OCI-LY3 (cell line): ENCODE results near the gene DBF4B.

ENCODE experiments used
- H2AFZ ChIP-seq: fragments of 200-600, 300-600 bp; shearing (Covaris generic); 2 replicates; pipeline ENCODE4 v1.6.0; 2014; ENCODE audit warnings: antibody characterized with exemption, low read depth, low read length
- H3K27ac ChIP-seq: fragments of 200-600, 300-600 bp; sonication (generic); 2 replicates; pipeline ENCODE4 v1.5.1; 2014; ENCODE audit warnings: mild to moderate bottlenecking, low read length, moderate library complexity, mixed read lengths
- H3K27me3 ChIP-seq: fragments of 200-600, 300-600 bp; sonication (generic); 2 replicates; pipeline ENCODE4 v1.6.1; 2014; ENCODE audit warnings: low read depth, low read length, mixed read lengths
- H3K36me3 ChIP-seq: fragments of 200-600, 300-600 bp; sonication (generic); replicated peaks from 2 replicates; pipeline ENCODE3; 2014; ENCODE audit warnings: low read depth, low read length, mixed read lengths
- H3K4me1 ChIP-seq: fragments of 300-600, 200-600 bp; sonication (generic); 2 replicates; pipeline ENCODE4 v1.6.1; 2014; ENCODE audit warnings: low read length, mixed read lengths
- H3K4me2 ChIP-seq: fragments of 200-600, 300-600 bp; sonication (generic); 2 replicates; pipeline ENCODE4 v1.6.1; 2014; ENCODE audit warnings: low read length, mixed read lengths
- H3K4me3 ChIP-seq: fragments of 300-600, 200-600 bp; sonication (generic); 2 replicates; pipeline ENCODE4 v1.5.1; 2014; ENCODE audit warnings: antibody characterized with exemption, mild to moderate bottlenecking, low read length, moderate library complexity
- H3K79me2 ChIP-seq: fragments of 300-600, 200-600 bp; shearing (Covaris generic); 2 replicates; pipeline ENCODE4 v1.6.1; 2014; ENCODE audit warnings: mild to moderate bottlenecking, low read length, mixed read lengths
- H3K9ac ChIP-seq: fragments of 300-600, 200-600 bp; shearing (Covaris generic); 2 replicates; pipeline ENCODE4 v1.6.0; 2014; ENCODE audit warnings: mild to moderate bottlenecking, low read length, moderate library complexity
- H3K9me3 ChIP-seq: fragments of 200-600, 300-600 bp; shearing (Covaris generic); 2 replicates; pipeline ENCODE4 v1.6.1; 2014; ENCODE audit warnings: low read length, mixed read lengths; ENCODE audit not compliant: insufficient read depth
- H4K20me1 ChIP-seq: fragments of 200-600, 300-600 bp; sonication (generic); 2 replicates; pipeline ENCODE4 v1.6.1; 2016; ENCODE audit warnings: low read length, mixed read lengths; ENCODE audit not compliant: insufficient read depth
- EZH2phosphoT487 ChIP-seq: fragments of 200-600 bp; shearing (Covaris generic); IDR thresholded peaks from 2 replicates; pipeline ENCODE4 v1.6.1; 2018; ENCODE audit warnings: antibody characterized with exemption, mixed run types, low read depth
- TF ChIP-seq, protein P1 (sequence below): fragments of 200-600, 300-600 bp; sonication (generic); IDR thresholded peaks from 2 replicates; pipeline ENCODE4 v1.5.1; 2014; ENCODE audit warnings: antibody characterized with exemption, low read length, low read depth

Gene DBF4B

GRCh38 chr17:44776628-44777393, 68.3 kb downstream of the DBF4B start:
- no peaks in the 10 kb centered on the region for H4K20me1 ChIP-seq
- H3K4me2 ChIP-seq = peak overlapping the region; percentile 97
- peak overlapping the region; percentile 90 for H3K4me3 ChIP-seq
- H3K27ac ChIP-seq = no peak overlapping the region
- H3K9ac ChIP-seq = no peak overlapping the region; the same call in 1 of the 2 replicates
- TF ChIP-seq, protein P1, sequence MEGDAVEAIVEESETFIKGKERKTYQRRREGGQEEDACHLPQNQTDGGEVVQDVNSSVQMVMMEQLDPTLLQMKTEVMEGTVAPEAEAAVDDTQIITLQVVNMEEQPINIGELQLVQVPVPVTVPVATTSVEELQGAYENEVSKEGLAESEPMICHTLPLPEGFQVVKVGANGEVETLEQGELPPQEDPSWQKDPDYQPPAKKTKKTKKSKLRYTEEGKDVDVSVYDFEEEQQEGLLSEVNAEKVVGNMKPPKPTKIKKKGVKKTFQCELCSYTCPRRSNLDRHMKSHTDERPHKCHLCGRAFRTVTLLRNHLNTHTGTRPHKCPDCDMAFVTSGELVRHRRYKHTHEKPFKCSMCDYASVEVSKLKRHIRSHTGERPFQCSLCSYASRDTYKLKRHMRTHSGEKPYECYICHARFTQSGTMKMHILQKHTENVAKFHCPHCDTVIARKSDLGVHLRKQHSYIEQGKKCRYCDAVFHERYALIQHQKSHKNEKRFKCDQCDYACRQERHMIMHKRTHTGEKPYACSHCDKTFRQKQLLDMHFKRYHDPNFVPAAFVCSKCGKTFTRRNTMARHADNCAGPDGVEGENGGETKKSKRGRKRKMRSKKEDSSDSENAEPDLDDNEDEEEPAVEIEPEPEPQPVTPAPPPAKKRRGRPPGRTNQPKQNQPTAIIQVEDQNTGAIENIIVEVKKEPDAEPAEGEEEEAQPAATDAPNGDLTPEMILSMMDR = no peak
- no peak for TF ChIP-seq EZH2phosphoT487
- H2AFZ ChIP-seq = no peak overlapping the region
- H3K4me1 ChIP-seq = peaks cover 34% of the 10 kb centered on the region
- H3K36me3 ChIP-seq = no peaks in the 10 kb centered on the region
- H3K79me2 ChIP-seq = no peaks in the 10 kb centered on the region
- no peaks in the 10 kb centered on the region for H3K9me3 ChIP-seq
- no peaks in the 10 kb centered on the region for H3K27me3 ChIP-seq

DNA sequence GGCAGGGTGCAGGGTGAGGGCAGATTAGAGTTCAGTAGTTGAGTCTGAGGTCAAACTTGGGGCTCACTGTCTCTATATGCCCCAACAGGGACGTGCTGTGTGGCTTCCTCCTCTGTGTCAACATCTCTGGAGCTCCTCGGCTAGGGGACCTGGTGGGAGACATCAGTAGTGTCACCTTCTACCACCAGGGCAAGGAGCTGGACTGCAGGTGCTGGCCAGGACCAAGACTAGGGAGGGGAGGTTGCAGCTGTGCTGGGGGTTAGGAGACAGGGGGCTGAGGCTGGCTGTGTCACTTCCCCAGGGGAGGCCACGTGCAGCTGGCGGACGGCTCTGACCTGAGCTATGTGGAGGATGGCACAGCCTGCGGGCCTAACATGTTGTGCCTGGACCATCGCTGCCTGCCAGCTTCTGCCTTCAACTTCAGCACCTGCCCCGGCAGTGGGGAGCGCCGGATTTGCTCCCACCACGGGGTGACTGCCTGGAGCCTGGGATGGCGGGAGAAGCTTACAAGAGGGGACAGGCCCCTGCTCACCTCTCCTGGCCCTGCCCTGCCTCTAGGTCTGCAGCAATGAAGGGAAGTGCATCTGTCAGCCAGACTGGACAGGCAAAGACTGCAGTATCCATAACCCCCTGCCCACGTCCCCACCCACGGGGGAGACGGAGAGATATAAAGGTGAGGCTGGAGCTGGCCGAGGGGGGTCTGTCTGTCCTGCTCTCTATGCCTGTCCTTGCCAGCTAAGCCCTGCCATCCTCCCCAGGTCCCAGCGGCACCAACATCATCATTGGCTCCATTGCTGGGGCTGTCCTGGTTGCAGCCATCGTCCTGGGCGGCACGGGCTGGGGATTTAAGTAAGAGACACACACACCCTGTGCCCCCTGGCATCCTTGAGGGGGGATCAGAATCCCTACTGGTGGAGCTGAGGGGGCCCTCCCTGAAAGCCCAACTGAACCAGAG, 69.2 kb downstream of the DBF4B start:
- Histone ChIP-seq H3K4me3 (no peak overlapping the region), H3K9ac (no peak overlapping the region), H4K20me1 (no peaks in the 10 kb centered on the region), H3K4me1 (peaks cover 31% of the 10 kb centered on the region), H3K27ac (no peak overlapping the region), H3K27me3 (no peaks in the 10 kb centered on the region), H3K79me2 (no peaks in the 10 kb centered on the region), H3K36me3 (no peaks in the 10 kb centered on the region), H3K4me2 (no peak overlapping the region), H2AFZ (no peak overlapping the region), H3K9me3 (no peaks in the 10 kb centered on the region)
- no peak for TF ChIP-seq EZH2phosphoT487
- TF ChIP-seq, protein P1 = no peak

GRCh38 chr17:44778656-44779210, 70.3 kb downstream of the DBF4B start:
- H3K9me3 ChIP-seq = no peaks in the 10 kb centered on the region
- H3K9ac ChIP-seq = peak overlapping the region; percentile 77
- TF ChIP-seq, protein P1 = no peak
- TF ChIP-seq EZH2phosphoT487 = no peak
- peak overlapping the region; percentile 96 for H2AFZ ChIP-seq
- H3K79me2 ChIP-seq = no peaks in the 10 kb centered on the region
- no peaks in the 10 kb centered on the region for H3K36me3 ChIP-seq
- no peaks in the 10 kb centered on the region for H4K20me1 ChIP-seq
- peaks cover 31% of the 10 kb centered on the region for H3K4me1 ChIP-seq
- H3K27ac ChIP-seq = no peak overlapping the region
- H3K4me3 ChIP-seq = peak overlapping the region; percentile 83
- no peaks in the 10 kb centered on the region for H3K27me3 ChIP-seq
- peak overlapping the region; percentile 98 for H3K4me2 ChIP-seq
